GM12891 (cell line): ENCODE data around the gene PRRT3.

Experiments used
- DNase-seq: peaks from one replicate; pipeline ENCODE4 v3.0.0; 2011; ENCODE audit warnings: low spot score; ENCODE audit not compliant: insufficient read length
- FAIRE-seq: peaks from 2 replicates; lab custom pipeline; 2011; peaks lifted over from hg19 to GRCh38; lab: Jason Lieb, UNC
- PAX5 ChIP-seq: IDR thresholded peaks from 2 replicates; pipeline ENCODE4 v1.6.1; 2011; ENCODE audit warnings: low read length, moderate library complexity, mild to moderate bottlenecking; ENCODE audit not compliant: insufficient read depth, severe bottlenecking
- POLR2A ChIP-seq: IDR thresholded peaks from 2 replicates; pipeline ENCODE4 v1.6.1; 2011; ENCODE audit warnings: low read depth, low read length, control low read depth
- POLR2AphosphoS5 ChIP-seq: IDR thresholded peaks from 2 replicates; pipeline ENCODE4 v1.6.1; 2011; ENCODE audit warnings: low read depth, low read length, control low read depth
- POU2F2 ChIP-seq: IDR thresholded peaks from 2 replicates; pipeline ENCODE4 v1.6.1; 2011; ENCODE audit warnings: low read depth, mild to moderate bottlenecking, control low read depth, low read length, moderate library complexity
- SPI1 ChIP-seq: IDR thresholded peaks from 2 replicates; pipeline ENCODE4 v1.6.1; 2011; ENCODE audit warnings: low read depth, low read length, control low read depth
- TAF1 ChIP-seq: IDR thresholded peaks from 2 replicates; pipeline ENCODE4 v1.6.1; 2011; ENCODE audit warnings: low read depth, low read length, control low read depth

PRRT3 gene

DNA sequence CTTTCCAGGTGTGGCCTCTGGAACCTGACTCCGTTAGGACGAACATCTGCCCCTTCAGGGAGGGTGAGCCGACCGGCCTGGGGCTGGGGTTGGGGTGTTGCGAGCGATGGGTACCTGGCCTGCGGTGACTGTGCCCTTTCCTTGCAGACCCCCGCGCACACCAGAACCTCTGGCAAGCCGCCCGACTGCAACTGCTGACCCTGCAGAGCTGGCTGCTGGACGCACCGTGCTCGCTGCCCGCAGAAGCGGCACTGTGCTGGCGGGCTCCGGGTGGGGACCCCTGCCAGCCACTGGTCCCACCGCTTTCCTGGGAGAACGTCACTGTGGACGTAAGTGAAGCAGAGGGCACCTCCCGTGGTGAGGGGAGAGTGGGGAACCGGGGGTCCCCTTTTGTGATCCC is 24.1 kb downstream of the PRRT3 start:
- DNase-seq: no peak
- no peak for TF ChIP-seq SPI1
- TF ChIP-seq POU2F2: no peak
- TF ChIP-seq POLR2A: no peak
- no peak for TF ChIP-seq PAX5
- no peak for TF ChIP-seq TAF1
- FAIRE-seq: no peak

DNA sequence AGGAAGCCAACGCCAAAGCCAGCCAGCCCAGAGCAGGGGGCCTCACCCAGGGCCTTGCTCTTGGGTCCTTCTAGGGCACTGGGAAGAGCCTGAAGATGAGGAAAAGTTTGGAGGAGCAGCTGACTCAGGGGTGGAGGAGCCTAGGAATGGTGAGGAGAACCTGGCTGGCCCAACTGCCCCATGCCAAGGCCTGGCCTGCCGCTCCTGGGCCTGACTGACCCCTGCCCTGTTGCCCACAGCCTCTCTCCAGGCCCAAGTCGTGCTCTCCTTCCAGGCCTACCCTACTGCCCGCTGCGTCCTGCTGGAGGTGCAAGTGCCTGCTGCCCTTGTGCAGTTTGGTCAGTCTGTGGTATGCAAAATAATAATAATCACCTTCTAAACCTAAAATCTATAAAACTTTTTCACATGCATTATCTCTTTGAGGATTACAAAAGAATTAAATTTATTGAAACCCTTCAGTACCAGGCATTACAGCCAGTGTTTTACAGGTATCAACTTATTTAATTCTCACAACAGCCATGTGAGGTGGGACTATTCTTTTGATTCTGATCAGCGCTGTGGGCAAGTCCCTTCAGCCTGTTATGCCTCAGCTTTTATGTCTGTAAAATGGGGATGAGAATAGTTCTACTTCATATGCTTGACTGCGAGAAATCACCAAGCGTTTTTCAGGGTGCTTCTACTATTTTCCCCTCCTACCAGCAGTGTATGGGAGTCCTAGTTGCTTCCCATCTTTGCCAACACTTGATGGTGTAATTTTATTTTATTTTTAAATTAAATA is 33.8 kb downstream of the PRRT3 start:
- FAIRE-seq: no peak
- DNase-seq: no peak
- TF ChIP-seq POLR2A (no peak), POU2F2 (no peak)

DNA sequence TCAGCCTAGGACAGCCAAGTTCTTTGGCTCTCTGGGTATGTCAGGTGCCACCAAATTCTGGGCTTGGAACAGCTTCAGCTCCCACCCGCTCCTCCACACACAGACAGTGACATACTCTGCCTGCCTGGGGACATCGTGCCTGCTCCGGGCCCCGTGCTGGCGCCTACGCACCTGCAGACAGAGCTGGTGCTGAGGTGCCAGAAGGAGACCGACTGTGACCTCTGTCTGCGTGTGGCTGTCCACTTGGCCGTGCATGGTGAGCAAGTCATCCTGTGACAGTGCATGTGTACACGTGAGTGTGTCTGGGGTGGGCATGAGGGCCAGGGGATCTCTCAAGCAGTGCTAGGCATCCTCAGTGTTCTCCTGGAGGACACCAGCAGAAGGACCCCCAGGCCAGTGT is 34.4 kb downstream of the PRRT3 start:
- TF ChIP-seq PAX5 (no peak), POLR2A (no peak), POLR2AphosphoS5 (no peak), TAF1 (no peak), SPI1 (no peak), POU2F2 (no peak)
- no peak for FAIRE-seq

DNA sequence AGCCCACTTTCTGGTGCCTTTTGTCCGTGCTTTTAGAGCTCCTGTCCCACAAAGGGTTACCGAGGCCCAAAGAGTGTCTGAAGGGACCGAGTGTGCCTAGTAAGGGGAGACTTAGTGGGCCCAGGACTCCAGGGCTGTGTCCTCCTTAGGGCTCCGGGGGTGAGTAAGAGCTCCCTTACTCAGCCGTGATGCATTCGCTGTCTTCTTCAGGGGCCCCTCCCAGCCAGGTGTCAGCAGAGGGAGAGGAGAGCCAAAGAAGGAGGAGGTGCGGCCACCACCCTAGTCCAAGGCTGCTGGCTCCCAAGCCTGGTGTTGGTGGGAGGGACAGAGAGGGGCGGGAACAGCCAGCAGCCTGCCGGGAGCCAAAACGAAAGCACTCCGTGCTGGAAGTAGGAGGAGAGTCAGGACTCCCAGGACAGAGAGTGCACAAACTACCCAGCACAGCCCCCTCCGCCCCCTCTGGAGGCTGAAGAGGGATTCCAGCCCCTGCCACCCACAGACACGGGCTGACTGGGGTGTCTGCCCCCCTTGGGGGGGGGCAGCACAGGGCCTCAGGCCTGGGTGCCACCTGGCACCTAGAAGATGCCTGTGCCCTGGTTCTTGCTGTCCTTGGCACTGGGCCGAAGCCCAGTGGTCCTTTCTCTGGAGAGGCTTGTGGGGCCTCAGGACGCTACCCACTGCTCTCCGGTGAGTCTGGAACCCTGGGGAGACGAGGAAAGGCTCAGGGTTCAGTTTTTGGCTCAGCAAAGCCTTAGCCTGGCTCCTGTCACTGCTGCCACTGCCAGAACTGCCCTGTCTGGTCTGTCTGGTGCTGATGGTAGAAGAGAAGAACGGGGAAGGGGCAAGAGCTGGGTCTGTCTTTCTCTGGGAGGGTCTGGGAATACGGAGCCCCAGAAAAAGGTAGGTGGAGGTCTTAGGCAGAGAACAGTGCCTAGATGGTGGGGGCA is 35.2 kb downstream of the PRRT3 start, which contains the start of gene IL17RC:
TSS of gene IL17RC (plus strand) at position 365 of the 947 bp plus-strand sequence. CDS start at position 583, 218 bp downstream.
- FAIRE-seq (no peak), DNase-seq (peak; percentile 35)
- TF ChIP-seq POLR2A (no peak), POU2F2 (no peak), SPI1 (no peak), PAX5 (no peak), TAF1 (no peak), POLR2AphosphoS5 (no peak)

More for the DNA sequence above, 34.4 kb downstream of the PRRT3 start:
- DNase-seq: no peak

DNA sequence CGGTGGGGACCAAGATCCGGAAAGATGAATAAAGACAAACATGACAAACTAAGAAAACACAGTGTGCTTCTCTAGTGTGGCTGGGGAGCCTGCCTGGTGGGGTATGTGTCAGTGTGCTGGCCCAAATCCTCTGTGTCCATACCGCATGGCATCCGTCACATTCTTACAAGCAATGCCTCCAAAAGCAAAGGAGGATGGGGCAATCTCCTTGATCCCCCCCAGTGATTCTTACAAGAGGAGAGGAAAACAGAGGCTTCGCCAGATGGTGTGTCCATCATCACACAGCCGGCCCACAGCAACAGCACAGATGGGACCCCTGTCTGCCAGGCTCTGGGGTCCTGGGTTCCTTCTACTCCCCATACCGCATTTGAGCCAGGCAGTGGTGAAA is 35.9 kb downstream of the PRRT3 start:
- no peak for DNase-seq
- FAIRE-seq: no peak
- TF ChIP-seq SPI1 (no peak), POLR2A (no peak), TAF1 (no peak), PAX5 (no peak), POU2F2 (no peak), POLR2AphosphoS5 (no peak)

DNA sequence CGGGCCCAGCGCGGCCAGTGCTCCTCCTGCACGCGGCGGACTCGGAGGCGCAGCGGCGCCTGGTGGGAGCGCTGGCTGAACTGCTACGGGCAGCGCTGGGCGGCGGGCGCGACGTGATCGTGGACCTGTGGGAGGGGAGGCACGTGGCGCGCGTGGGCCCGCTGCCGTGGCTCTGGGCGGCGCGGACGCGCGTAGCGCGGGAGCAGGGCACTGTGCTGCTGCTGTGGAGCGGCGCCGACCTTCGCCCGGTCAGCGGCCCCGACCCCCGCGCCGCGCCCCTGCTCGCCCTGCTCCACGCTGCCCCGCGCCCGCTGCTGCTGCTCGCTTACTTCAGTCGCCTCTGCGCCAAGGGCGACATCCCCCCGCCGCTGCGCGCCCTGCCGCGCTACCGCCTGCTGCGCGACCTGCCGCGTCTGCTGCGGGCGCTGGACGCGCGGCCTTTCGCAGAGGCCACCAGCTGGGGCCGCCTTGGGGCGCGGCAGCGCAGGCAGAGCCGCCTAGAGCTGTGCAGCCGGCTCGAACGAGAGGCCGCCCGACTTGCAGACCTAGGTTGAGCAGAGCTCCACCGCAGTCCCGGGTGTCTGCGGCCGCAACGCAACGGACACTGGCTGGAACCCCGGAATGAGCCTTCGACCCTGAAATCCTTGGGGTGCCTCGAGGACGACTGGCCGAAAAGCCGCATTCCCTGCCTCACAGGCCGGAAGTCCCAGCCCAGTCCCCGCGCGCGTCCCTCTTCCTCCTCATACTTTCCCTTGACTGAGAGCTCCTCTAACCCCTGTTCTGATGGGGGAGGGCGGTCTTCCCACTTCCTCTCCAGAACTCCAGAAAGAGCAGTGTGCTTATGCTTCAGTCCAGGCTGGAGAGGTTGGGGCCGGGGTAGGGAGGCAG is 36.7 kb downstream of the PRRT3 start:
- FAIRE-seq (no peak), DNase-seq (peak; percentile 37)
- TF ChIP-seq POU2F2 (no peak), TAF1 (no peak), SPI1 (no peak; the same call in 1 of the 2 replicates), PAX5 (no peak), POLR2A (no peak), POLR2AphosphoS5 (no peak)

DNA sequence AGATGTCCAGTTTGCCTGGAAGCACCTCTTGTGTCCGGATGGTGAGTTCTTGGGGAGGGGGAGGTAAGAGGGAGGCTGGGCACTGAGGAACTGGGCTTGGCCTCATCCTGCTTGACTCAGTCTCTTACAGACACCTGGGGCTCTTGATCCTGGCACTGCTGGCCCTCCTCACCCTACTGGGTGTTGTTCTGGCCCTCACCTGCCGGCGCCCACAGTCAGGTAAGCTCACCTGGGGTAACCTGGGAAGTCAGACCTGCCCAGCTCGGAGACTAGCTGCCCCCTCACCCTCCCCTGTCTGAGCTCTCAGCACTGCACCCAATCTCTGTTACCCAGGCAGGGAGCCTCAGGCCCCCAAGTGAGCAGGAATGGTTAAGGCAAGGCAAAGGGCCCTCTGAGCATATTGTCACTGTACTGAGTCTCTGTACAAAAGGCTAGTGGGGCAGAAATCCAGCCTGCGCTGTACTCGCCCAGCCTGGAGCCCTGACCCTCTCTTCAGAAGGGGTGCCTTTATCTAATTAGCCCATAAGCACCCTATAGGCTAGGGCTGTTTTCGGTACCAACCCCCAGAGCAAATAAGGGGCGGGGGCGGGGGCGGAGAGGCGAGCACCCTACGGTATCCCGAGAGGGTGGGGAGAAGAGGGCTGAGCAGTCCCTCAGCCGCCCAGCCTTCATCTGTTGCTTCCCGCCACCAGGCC is 37.5 kb downstream of the PRRT3 start:
- FAIRE-seq: no peak
- no peak for DNase-seq
- TF ChIP-seq TAF1: no peak
- TF ChIP-seq POLR2A: no peak
- no peak for TF ChIP-seq PAX5
- no peak for TF ChIP-seq POLR2AphosphoS5
- TF ChIP-seq SPI1: no peak
- no peak for TF ChIP-seq POU2F2

DNA sequence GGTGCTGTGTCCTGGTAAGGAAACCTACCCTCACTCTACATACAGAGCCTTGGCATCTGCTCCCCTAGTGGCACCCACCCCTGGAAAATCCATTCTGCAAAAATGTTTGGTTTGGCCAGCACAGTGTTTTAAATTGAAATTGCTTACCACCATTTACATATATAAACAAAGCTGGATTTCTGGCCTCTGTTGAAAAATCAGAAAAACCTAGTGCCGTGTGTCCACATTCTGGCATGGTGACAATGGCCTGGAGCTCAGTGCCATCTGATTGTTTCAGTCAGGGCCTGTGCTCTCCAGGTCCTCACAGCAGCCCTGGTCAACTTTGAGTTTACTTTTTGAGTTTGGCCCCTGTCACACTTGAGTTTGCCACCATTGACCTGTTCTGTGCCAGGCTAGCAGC is 38.2 kb downstream of the PRRT3 start:
- no peak for FAIRE-seq
- no peak for TF ChIP-seq PAX5
- TF ChIP-seq POLR2AphosphoS5: no peak
- no peak for TF ChIP-seq POU2F2
- TF ChIP-seq SPI1: no peak
- no peak for TF ChIP-seq POLR2A
- TF ChIP-seq TAF1: no peak
- no peak for DNase-seq
